OCI-LY3 (cell line): ENCODE data around the gene RHCG.

Experiments used
- CTCF ChIP-seq: fragments of 200-600, 300-600 bp; sonication (generic); IDR thresholded peaks from 2 replicates; pipeline ENCODE4 v1.5.1; 2014; ENCODE audit warnings: antibody characterized with exemption, low read length, low read depth
- EZH2phosphoT487 ChIP-seq: fragments of 200-600 bp; shearing (Covaris generic); IDR thresholded peaks from 2 replicates; pipeline ENCODE4 v1.6.1; 2018; ENCODE audit warnings: antibody characterized with exemption, mixed run types, low read depth

DNA sequence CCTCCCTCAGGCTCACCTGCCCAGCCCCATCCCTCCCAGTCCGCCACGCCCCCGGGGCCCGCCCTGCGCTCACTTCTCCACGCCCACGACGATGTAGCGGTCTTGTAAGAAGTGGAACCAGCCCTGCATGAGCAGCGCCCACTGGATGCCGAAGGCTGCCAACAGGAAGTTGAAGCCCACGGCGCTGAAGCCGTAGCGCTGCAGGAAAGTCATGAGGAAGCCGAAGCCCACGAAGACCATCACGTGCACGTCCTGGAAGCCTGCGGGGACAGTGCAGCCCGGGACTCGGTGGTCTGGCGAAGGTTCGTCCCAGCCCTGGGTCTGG is 9.7 kb downstream of the RHCG start:
- TF ChIP-seq CTCF (no peak), EZH2phosphoT487 (no peak)
